GM23338 (cell line): ENCODE measurements around the gene DBH. TPM values are rescaled to one million over a fixed set of nuclear protein-coding genes. Genes with fewer than 3 reads are reported as not detected.

Experiments
- ATAC-seq: fragments of 200-7000 bp; cut with Tn5 transposase; 3 replicates; pipeline ENCODE4 v1.9.1; 2020
- DNase-seq: peaks from one replicate; pipeline ENCODE4 v3.0.0-alpha.2; 2015; ENCODE audit warnings: low spot score
- H2AFZ ChIP-seq: fragments of 200-600 bp; sonication (generic); 2 replicates; pipeline ENCODE4 v1.8.0; 2016; ENCODE audit warnings: antibody characterized with exemption, mild to moderate bottlenecking, moderate library complexity
- H3F3A ChIP-seq: fragments of 200-600 bp; sonication (generic); replicated peaks from 2 replicates; pipeline ENCODE4 v1.8.0; 2017; ENCODE audit warnings: antibody characterized with exemption, mixed run types, low read depth
- H3K27ac ChIP-seq: fragments of 200-600 bp; sonication (generic); 2 replicates; pipeline ENCODE4 v1.6.1; 2016; ENCODE audit warnings: low read depth
- H3K27me3 ChIP-seq: fragments of 200-600 bp; sonication (generic); 2 replicates; pipeline ENCODE4 v1.8.0; 2016; ENCODE audit warnings: mild to moderate bottlenecking, mixed run types, moderate library complexity; ENCODE audit not compliant: insufficient read depth
- H3K36me3 ChIP-seq: fragments of 200-600 bp; sonication (generic); 2 replicates; pipeline ENCODE4 v1.8.0; 2016; ENCODE audit warnings: mild to moderate bottlenecking; ENCODE audit not compliant: insufficient read depth
- H3K4me1 ChIP-seq: fragments of 200-600 bp; sonication (generic); 2 replicates; pipeline ENCODE4 v1.8.0; 2016; ENCODE audit warnings: mild to moderate bottlenecking, moderate library complexity; ENCODE audit not compliant: insufficient read depth
- H3K4me2 ChIP-seq: fragments of 200-600 bp; sonication (generic); 2 replicates; pipeline ENCODE4 v1.7.1; 2017; ENCODE audit warnings: mixed run types
- H3K4me3 ChIP-seq: fragments of 200-600 bp; sonication (generic); 2 replicates; pipeline ENCODE4 v1.6.1; 2016; ENCODE audit warnings: mixed run types
- H3K79me2 ChIP-seq: fragments of 200-600 bp; sonication (generic); replicated peaks from 2 replicates; pipeline ENCODE4 v1.8.0; 2017; ENCODE audit warnings: mild to moderate bottlenecking; ENCODE audit not compliant: insufficient read depth
- H3K9me2 ChIP-seq: fragments of 200-600 bp; sonication (generic); 2 replicates; pipeline ENCODE4 v1.8.0; 2017; ENCODE audit not compliant: insufficient read depth
- H4K20me1 ChIP-seq: fragments of 200-600 bp; sonication (generic); replicated peaks from 2 replicates; pipeline ENCODE4 v1.8.0; 2017; ENCODE audit warnings: mild to moderate bottlenecking; ENCODE audit not compliant: insufficient read depth
- H3K27ac Mint-ChIP-seq: 2 replicates; pipeline ENCODE4 v1.8.0; 2020; ENCODE audit warnings: inconsistent platforms, mild to moderate bottlenecking, moderate library complexity, mixed read lengths
- H3K27me3 Mint-ChIP-seq: 3 replicates; pipeline ENCODE4 v1.8.0; 2022; ENCODE audit warnings: low read depth, mild to moderate bottlenecking, moderate library complexity, mixed read lengths, inconsistent platforms; ENCODE audit not compliant: insufficient read depth, poor library complexity
- H3K36me3 Mint-ChIP-seq: 3 replicates; pipeline ENCODE4 v1.8.0; 2021; ENCODE audit warnings: low read depth, mild to moderate bottlenecking, inconsistent platforms, moderate library complexity, mixed read lengths
- H3K4me1 Mint-ChIP-seq: 3 replicates; pipeline ENCODE4 v1.8.0; 2020; ENCODE audit warnings: mild to moderate bottlenecking, inconsistent platforms, mixed read lengths
- H3K4me3 Mint-ChIP-seq: 3 replicates; pipeline ENCODE4 v1.8.0; 2021; ENCODE audit warnings: moderate library complexity, mild to moderate bottlenecking, inconsistent platforms, mixed read lengths
- H3K9me3 Mint-ChIP-seq: 3 replicates; pipeline ENCODE4 v1.8.0; 2020; ENCODE audit warnings: moderate library complexity, mild to moderate bottlenecking, inconsistent platforms, mixed read lengths
- CREB1 ChIP-seq: fragments of 250-450 bp; sonication (Bioruptor Pico); IDR thresholded peaks from 2 replicates; pipeline ENCODE4 v1.5.0; 2020; ENCODE audit warnings: low read depth, mild to moderate bottlenecking, moderate library complexity
- CTCF ChIP-seq, 2 experiments: fragments of 200-600 bp in 1 of 2; sonication (generic) in 1 of 2; conservative IDR thresholded peaks; 2 replicates each; pipeline versions ENCODE4 v1.5.1 to v1.6.1; 2016 to 2017; ENCODE audit warnings: antibody characterized with exemption in 2 of 2, low read depth in 2 of 2, mild to moderate bottlenecking in 2 of 2, moderate library complexity in 1 of 2
- ETS1 ChIP-seq: IDR thresholded peaks from 2 replicates; pipeline ENCODE4 v1.6.1; 2016; ENCODE audit warnings: antibody characterized with exemption
- EZH2 ChIP-seq: fragments of 200-600 bp; sonication (generic); IDR thresholded peaks from one replicate; pipeline ENCODE4 v1.8.0; 2017; ENCODE audit warnings: antibody characterized with exemption, mild to moderate bottlenecking, low read depth; ENCODE audit not compliant: unreplicated experiment
- EZH2phosphoT487 ChIP-seq: fragments of 200-600 bp; sonication (generic); IDR thresholded peaks from one replicate; pipeline ENCODE4 v1.8.1; 2018; ENCODE audit warnings: antibody characterized with exemption; ENCODE audit not compliant: unreplicated experiment
- JUNB ChIP-seq: IDR thresholded peaks from one replicate; pipeline ENCODE4 v1.6.1; 2016; ENCODE audit warnings: antibody characterized with exemption; ENCODE audit not compliant: unreplicated experiment
- NANOG ChIP-seq: IDR thresholded peaks from 2 replicates; pipeline ENCODE4 v1.6.1; 2016; ENCODE audit warnings: antibody characterized with exemption, borderline replicate concordance
- POLR2AphosphoS5 ChIP-seq: IDR thresholded peaks from 2 replicates; pipeline ENCODE4 v1.6.1; 2016; ENCODE audit warnings: antibody characterized with exemption, low read depth
- REST ChIP-seq: IDR thresholded peaks from one replicate; pipeline ENCODE4 v1.6.1; 2018; ENCODE audit warnings: antibody characterized with exemption; ENCODE audit not compliant: unreplicated experiment
- STAT1 ChIP-seq: IDR thresholded peaks from one replicate; pipeline ENCODE4 v1.6.1; 2016; ENCODE audit warnings: antibody characterized with exemption; ENCODE audit not compliant: unreplicated experiment
- ZNF114 ChIP-seq: fragments of 250-450 bp; sonication (Bioruptor Pico); IDR thresholded peaks from 2 replicates; pipeline ENCODE4 v1.5.0; 2020; ENCODE audit warnings: mild to moderate bottlenecking, moderate library complexity
- ZNF331 ChIP-seq: fragments of 250-450 bp; sonication (Bioruptor Pico); IDR thresholded peaks from 2 replicates; pipeline ENCODE4 v1.5.0; 2020; ENCODE audit warnings: low read depth, mild to moderate bottlenecking, moderate library complexity
- ZNF462 ChIP-seq: fragments of 250-450 bp; sonication (Bioruptor Pico); IDR thresholded peaks from 2 replicates; pipeline ENCODE4 v1.5.0; 2020; ENCODE audit warnings: mild to moderate bottlenecking, moderate library complexity
- polyA plus RNA-seq: library from polyadenylated mRNA; unstranded; fragments of >200 nt; fragmentation: Nextera tagmentation; extraction: Ambion mirVana; gene quantifications from 2 replicates; pipeline ENCODE4 v1.2.1, GENCODE V29; 2016
- total RNA-seq: library from RNA; depleted of rRNA; stranded (reverse); fragments of >200 nt; shearing (Covaris generic); gene quantifications from 2 replicates; pipeline ENCODE4 v1.2.3, GENCODE V29; 2014

DBH gene
- total and polyA plus RNA-seq, 2 experiments from 2014 or later: 0.08 to 0.24 TPM

- H3K27ac Mint-ChIP-seq: no peak overlapping the region
These were observed 17.4 kb upstream of the DBH start for GRCh38 chr9:133618726-133619125.

More at GRCh38 chr9:133618726-133619125, 17.4 kb upstream of the DBH start:
- Histone ChIP-seq H3F3A (no peaks in the 10 kb centered on the region), H4K20me1 (no peaks in the 10 kb centered on the region), H3K4me3 (no peak overlapping the region), H3K36me3 (no peaks in the 10 kb centered on the region), H2AFZ (no peak overlapping the region), H3K27me3 (no peaks in the 10 kb centered on the region), H3K9me2 (no peaks in the 10 kb centered on the region; the same call in 1 of the 2 replicates), H3K79me2 (no peaks in the 10 kb centered on the region), H3K4me2 (no peak overlapping the region), H3K27ac (no peak overlapping the region), H3K4me1 (no peaks in the 10 kb centered on the region)
- H3K27me3 Mint-ChIP-seq: peaks cover 6% of the 10 kb centered on the region
- no peaks in the 10 kb centered on the region for H3K36me3 Mint-ChIP-seq
- H3K4me3 Mint-ChIP-seq: no peak overlapping the region
- no peaks in the 10 kb centered on the region for H3K9me3 Mint-ChIP-seq
- no peak for ATAC-seq
- no peak for DNase-seq
- TF ChIP-seq CTCF (conservative IDR thresholded peaks at IDR 0.05; ENCODE audit: low read depth in 2 of 2): no peak
- TF ChIP-seq CREB1 (CRISPR knock-in tag): no peak
- no peak for TF ChIP-seq ZNF331 (CRISPR knock-in tag)
- TF ChIP-seq EZH2: no peak
- TF ChIP-seq ZNF462 (CRISPR knock-in tag): no peak
- TF ChIP-seq STAT1: no peak
- no peak for TF ChIP-seq ETS1
- TF ChIP-seq ZNF114 (CRISPR knock-in tag): no peak
- no peak for TF ChIP-seq EZH2phosphoT487
- TF ChIP-seq REST: no peak
- no peak for TF ChIP-seq JUNB
- TF ChIP-seq NANOG: no peak
- TF ChIP-seq POLR2AphosphoS5: no peak
- H3K4me1 Mint-ChIP-seq: peaks cover 12% of the 10 kb centered on the region; the same call in 2 of the 3 replicates
